Effector CD4-positive, alpha-beta T cell (primary cell): ENCODE data around the gene CDK14.

Experiments
- DNase-seq: peaks from one replicate; pipeline ENCODE4 v3.0.0-alpha.2; 2020

CDK14 gene

GRCh38 chr7:91181949-91182348 lies 585.8 kb downstream of the CDK14 start:
- DNase-seq = no peak

- DNase-seq = no peak
Measured at GRCh38 chr7:91182819-91183764, 587.0 kb downstream of the CDK14 start.

GRCh38 chr7:91185771-91186170 lies 589.6 kb downstream of the CDK14 start:
- DNase-seq = no peak

DNA sequence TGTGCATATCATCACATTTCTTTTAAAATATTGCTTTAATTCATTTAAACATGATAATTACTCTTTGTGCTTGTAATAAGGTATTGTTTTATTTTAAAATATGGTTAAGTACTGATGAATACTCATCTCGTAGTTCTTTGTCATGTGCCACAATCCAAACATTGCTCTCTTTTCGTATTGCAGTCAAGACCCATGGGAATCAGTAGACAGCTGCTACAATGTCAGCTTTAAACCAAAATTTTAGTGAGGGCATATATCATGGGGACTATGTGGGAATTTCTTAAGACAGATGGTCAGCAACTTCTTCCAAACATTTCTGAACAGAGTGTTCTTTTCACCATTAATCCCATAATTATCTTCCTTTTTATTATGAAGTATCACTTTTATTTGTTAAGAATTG lies 590.9 kb downstream of the CDK14 start:
- no peak for DNase-seq

DNA sequence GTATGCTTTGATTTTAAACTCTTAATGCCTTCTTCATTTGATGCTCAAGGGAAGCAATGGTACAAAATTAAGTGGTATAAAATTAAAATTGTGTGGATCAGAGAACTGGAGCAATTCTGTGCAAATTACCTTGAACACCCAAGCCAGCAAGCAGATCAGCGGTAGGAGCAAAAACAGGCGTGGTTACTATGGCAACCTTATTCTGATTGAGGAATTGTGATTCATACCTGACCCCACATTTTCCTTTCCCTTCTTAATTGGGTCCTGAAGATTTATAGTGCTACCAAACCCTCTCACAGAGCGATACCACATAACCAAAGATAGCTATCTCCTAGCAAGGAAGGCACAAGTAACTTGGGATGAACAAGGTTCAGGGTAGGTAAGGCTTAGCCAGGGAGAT lies 595.6 kb downstream of the CDK14 start:
- DNase-seq = no peak

GRCh38 chr7:91193141-91193540 lies 597.0 kb downstream of the CDK14 start:
- no peak for DNase-seq

- no peak for DNase-seq
Measured at GRCh38 chr7:91194841-91195240, 598.7 kb downstream of the CDK14 start.

DNA sequence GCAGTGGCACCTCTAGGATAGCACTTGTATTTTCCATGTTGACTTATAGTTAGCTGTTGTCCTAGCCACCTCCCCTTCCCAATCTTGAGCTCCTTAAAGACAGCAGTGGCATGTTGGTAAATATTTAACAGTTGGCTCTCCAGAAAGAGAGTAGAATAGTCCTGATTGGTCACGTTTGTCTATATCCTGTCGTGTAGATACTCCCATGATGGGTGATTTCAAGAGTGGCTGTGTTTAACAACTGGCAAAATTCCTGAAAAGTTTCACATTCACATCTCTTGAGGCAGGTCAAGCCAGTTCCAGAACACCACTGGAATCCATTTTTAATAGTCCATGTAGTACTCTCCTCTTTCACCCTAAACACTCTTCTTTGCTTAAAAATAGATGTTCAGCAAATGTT lies 599.9 kb downstream of the CDK14 start:
- DNase-seq = no peak

- DNase-seq = no peak
Measured at GRCh38 chr7:91198371-91198770, 602.2 kb downstream of the CDK14 start.

GRCh38 chr7:91199601-91200000 lies 603.5 kb downstream of the CDK14 start:
- no peak for DNase-seq

DNA sequence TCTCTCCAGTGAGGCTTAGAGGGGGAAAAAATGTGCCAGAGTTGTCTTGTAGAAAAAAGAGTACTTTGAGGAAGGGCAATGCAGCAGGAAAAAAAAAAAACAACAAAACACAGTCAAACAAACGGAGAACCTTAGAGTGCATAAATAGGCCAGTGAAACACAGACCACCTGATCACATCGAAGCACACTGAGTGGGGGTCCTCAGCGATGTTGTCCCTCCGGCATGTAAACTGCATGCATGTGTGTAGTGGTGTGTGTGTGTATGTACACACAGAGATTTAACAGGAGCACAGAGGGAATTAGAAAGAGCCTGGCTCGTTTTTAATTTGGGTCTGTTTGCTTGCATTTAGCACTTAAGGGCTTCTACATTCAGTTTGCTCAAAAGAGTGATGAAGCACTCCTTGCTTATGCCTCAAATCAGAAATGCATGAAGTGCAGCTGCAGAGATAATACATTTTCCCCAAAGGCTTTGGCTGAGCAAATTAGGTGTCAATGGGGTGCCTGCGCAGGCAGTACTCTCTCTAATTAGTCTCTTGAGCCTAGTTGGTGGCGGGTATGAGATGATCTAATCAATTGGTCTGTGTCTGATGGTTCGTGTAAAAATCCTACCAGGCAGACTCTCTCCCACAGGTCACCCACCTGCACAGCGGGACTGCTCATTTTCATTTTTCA lies 605.5 kb downstream of the CDK14 start:
- DNase-seq = no peak

DNA sequence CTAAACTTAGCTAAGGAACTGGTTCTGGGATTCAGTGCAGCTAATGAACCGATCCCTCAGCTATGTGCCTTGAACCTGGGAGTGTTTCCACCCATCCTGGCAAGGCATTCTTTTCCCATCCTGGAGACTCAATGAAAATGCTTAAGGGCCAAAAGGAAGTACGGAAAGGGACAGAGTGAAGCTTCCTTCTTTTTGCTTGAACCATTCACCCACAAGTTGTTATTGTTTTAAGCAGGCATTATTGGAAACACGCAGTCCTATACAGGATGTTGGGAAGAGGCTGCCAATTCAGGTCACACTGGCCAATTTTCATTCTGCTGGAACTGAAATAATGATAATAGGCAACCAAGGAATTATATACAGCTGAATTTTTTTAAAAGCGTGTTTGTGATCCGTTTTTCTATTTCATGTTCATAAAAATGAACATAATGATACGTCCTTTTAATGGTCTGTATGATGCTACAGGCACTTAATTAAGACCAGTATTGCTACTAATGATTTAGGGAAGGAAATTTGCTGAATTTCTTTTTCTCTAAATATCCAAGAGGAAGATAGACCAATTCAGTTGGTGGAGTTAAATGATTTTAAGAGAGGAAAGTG lies 610.3 kb downstream of the CDK14 start:
- no peak for DNase-seq

- DNase-seq = no peak
Measured at GRCh38 chr7:91212582-91212981, 616.5 kb downstream of the CDK14 start.

DNA sequence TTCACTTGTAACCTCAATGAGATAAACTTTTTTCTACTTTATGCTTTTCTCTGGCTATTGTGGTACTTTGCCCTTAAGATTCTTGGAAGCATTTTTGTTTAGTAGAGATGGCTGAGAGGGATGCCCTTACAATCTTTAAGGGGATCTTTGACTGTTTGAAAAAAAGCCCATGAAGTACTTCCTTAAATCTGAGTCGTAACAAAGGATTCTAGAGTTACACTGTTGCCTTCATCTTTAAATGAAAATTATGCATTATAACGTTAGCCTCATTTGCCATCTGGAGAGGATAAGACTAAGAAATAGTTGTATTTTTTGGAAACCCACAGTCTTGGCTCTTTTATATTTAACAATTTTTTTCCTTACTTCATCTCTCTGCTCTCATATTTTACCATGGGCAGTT lies 630.3 kb downstream of the CDK14 start:
- DNase-seq = no peak

DNA sequence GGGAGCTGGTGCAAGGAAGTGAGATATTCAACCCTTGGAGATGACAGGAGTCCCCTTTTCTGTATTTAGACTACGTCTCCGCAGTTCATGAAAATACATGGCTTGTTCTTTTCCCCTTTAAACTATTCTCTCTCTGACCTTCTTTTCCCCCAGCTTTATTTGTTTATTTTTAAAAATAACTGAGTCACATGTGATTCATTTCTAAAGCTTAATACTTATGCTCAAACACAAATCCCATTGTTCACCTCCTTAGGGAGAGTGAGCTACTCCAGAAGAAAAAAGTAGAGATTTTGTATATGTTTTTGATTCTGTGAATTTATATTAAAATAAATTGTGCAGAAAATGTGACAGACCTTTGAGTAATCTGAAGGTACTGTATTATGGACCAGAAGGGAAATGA lies 632.2 kb downstream of the CDK14 start:
- DNase-seq = no peak

DNA sequence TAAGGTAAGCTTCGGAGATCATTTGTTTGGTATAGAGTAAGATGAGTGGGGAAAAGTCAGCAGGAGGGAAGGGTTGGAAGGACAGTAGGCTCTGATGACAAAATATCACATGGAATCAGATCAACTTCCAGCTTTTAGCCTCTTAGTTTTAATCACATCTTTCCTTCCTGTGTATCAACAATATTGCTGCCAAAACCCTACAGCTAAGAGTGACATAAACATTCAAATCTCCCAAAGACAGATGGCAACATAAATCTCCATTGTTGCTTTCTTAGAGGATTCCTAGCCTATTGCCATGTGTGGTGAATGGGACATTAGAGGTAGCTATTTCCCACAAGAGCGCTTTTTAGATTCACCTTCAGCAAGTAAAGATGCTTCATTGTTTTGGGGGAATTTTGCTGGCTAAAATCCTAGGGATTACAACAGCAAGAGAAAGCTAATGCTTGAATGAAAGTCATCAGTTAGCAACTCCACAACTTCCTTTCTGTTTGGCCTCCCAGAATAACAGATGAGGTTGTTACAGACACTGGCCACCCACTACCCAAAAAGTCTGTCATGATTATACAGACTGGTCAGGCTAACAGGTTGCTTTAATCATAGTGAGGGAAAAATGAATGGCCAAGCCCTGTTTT lies 632.9 kb downstream of the CDK14 start:
- DNase-seq = no peak

GRCh38 chr7:91230100-91230499 lies 634.0 kb downstream of the CDK14 start:
- DNase-seq = no peak

- DNase-seq = no peak
Measured at GRCh38 chr7:91230503-91230902, 634.4 kb downstream of the CDK14 start.

DNA sequence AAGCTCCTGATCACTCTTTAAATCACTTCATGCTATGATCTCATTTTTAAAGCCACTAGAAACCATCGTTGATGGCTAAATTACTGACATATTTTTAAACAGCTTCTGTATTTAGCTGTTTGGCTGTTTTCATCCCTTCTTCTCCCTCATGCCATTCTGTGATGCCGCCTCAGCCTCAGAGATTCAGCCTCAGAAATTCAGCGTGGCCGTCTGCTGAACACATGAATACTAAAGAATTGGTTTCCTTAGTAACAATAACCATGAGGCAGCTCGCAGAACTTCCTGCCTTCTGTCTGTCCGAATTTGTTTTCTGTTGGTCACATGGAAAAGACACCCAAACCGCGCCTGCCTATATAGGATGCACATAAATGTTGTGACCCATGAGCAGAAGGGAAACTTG lies 637.1 kb downstream of the CDK14 start:
- no peak for DNase-seq

GRCh38 chr7:91235211-91235832 lies 639.2 kb downstream of the CDK14 start:
- DNase-seq = no peak

GRCh38 chr7:91239171-91239604 lies 643.1 kb downstream of the CDK14 start:
- DNase-seq = no peak

DNA sequence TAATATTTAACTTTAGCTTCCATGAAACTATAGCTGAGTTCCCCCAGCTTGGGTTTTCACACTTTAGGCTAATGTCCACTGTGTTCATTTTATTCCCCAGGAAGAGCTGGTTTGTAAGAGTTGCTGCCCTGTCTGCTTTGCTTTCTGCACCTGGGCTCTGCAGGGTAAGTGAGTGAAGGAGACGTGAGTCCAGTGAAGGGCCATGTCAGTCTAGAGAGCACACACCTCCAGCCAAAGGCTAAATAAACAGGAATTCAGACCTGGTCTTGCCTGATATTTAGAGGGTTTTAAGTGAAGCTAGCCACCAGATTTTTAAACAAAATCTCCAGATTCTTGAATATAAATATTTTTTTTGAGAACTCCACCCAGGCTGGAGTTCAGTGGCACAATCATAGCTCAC lies 643.7 kb downstream of the CDK14 start:
- DNase-seq = no peak
